Naive B cell (primary cell): ENCODE data around the gene PTPN21. TPM values are rescaled to one million over a fixed set of nuclear protein-coding genes. Genes with fewer than 3 reads are reported as not detected.

ENCODE experiments used
- ATAC-seq, 2 donors: fragments of 150-1000 bp; cut with Tn5 transposase; 2 replicates each; pipeline ENCODE4 v1.10.0; 2021; ENCODE audit warnings: low read depth in 2 of 2, mild to moderate bottlenecking in 2 of 2, moderate library complexity in 2 of 2
- DNase-seq: peaks from one replicate; pipeline ENCODE4 v3.0.0; 2022
- H3K27ac Mint-ChIP-seq, 6 donors: one replicate each; pipeline ENCODE4 v1.8.0; 2020 to 2022; ENCODE audit warnings: mild to moderate bottlenecking in 6 of 6, mixed read lengths in 6 of 6, moderate library complexity in 5 of 6, inconsistent platforms in 2 of 6
- H3K27me3 Mint-ChIP-seq, 3 donors: one replicate each; pipeline ENCODE4 v1.8.0; 2021 to 2022; ENCODE audit warnings: mixed read lengths in 3 of 3, mild to moderate bottlenecking in 1 of 3
- H3K36me3 Mint-ChIP-seq, 2 donors: one replicate each; pipeline ENCODE4 v1.8.0; 2020 to 2022; ENCODE audit warnings: mixed read lengths in 2 of 2, inconsistent platforms in 1 of 2, mild to moderate bottlenecking in 1 of 2
- H3K4me1 Mint-ChIP-seq, 3 donors: one replicate each; pipeline ENCODE4 v1.8.0; 2020 to 2022; ENCODE audit warnings: mixed read lengths in 3 of 3, inconsistent platforms in 1 of 3, mild to moderate bottlenecking in 1 of 3, moderate library complexity in 1 of 3
- H3K4me3 Mint-ChIP-seq, 8 donors: one replicate each; pipeline ENCODE4 v1.8.0; 2020 to 2022; ENCODE audit warnings: mild to moderate bottlenecking in 8 of 8, mixed read lengths in 8 of 8, moderate library complexity in 8 of 8, inconsistent platforms in 2 of 8
- H3K9me3 Mint-ChIP-seq, 7 donors: one replicate each; pipeline ENCODE4 v1.8.0; 2020 to 2022; ENCODE audit warnings: mixed read lengths in 7 of 7, mild to moderate bottlenecking in 5 of 7, inconsistent platforms in 2 of 7, moderate library complexity in 1 of 7
- polyA plus RNA-seq, 6 donors: library from polyadenylated mRNA; unstranded; fragments of 300-500 nt; fragmentation: Illumina TruSeq; gene quantifications; one replicate each; pipeline ENCODE4 v1.2.3, GENCODE V29; 2021; ENCODE audit warnings: low read depth in 6 of 6

Gene PTPN21
- polyA plus RNA-seq, 6 donors from 2014 or later, result not detected

DNA sequence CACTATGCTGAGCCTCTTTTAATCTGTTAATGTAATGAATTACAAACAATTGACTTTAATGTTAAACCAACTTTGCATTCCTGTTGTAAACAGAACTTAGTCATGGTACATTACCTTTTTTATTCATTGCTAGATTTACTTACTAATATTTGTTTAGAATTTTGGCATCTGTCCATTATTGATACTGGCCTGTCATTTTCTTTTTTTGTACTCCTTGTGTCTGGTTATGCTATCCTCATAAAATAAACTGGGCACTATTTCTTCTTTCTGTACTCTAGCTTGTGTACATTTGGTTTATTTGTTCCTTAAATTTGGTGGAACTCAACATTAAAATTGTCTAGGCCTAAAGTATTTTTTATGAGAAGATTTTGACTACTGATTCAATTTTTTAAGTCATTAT lies 137.2 kb downstream of the PTPN21 start:
- H3K27me3 Mint-ChIP-seq, result no peaks in the 10 kb centered on the region
- peaks cover 25 to 30% of the 10 kb centered on the region in 2 donors for H3K36me3 Mint-ChIP-seq
- no peak overlapping the region for H3K27ac Mint-ChIP-seq
- H3K4me3 Mint-ChIP-seq, result no peak overlapping the region
- H3K9me3 Mint-ChIP-seq, result peaks cover 12 to 42% (median 31%) of the 10 kb centered on the region in 7 donors
- ATAC-seq (no peak), DNase-seq (no peak)
- H3K4me1 Mint-ChIP-seq, result no peaks in the 10 kb centered on the region

Other genes starting within 250 kb of the PTPN21 start
- not detected for gene KCNK10, start 231.7 kb downstream of the PTPN21 start, polyA plus RNA-seq
- gene SPATA7, start 169.3 kb downstream of the PTPN21 start, polyA plus RNA-seq, result 1 to 10 TPM; 1.8 to 3.6 (median 2.2) TPM
- 10 to 100 TPM; 31.9 to 52.2 (median 42.4) TPM for gene ZC3H14, start 8.0 kb upstream of the PTPN21 start, polyA plus RNA-seq
- gene EML5, start 237.9 kb upstream of the PTPN21 start, polyA plus RNA-seq, result 1 to 10 TPM in 2 of 6 donors, under 1 TPM in 4; 0.31 to 1.3 (median 0.84) TPM